A549 treated with AZD9567 at 1 μM for 4 hours (cell line): ENCODE results near the gene ITGB6. TPM values are rescaled to one million over a fixed set of nuclear protein-coding genes. Genes with fewer than 3 reads are reported as not detected.

Source experiments
- total RNA-seq: library from RNA; stranded (reverse); fragments of 200-300 nt; extraction: Qiagen RNA extraction; gene quantifications from 5 replicates; pipeline ENCODE4 v1.2.3, GENCODE V29; 2022; ENCODE audit not compliant: insufficient read depth

Gene ITGB6
- 0.50 to 0.72 TPM (median 0.63 TPM) in 5 replicates for total RNA-seq

GRCh38 chr2:160199683-160200389, at the start of gene ITGB6:
Gene ITGB6 (minus strand): TSS chr2:160200272. CDS start chr2:160200063, 209 bp downstream.

GRCh38 chr2:160062292-160063005, 137.6 kb downstream of the ITGB6 start, which contains the start of gene PLA2R1:
Gene PLA2R1 (minus strand): TSS chr2:160062615. CDS start chr2:160062403, 212 bp downstream.

Other genes with a start within 250 kb of the ITGB6 start
- 1.5 to 2.5 TPM (median 1.9 TPM) in 5 replicates for gene PLA2R1, start 137.7 kb downstream of the ITGB6 start, total RNA-seq